Panc1 (cell line): ENCODE results near the gene CIDEA. TPM values are rescaled to one million over a fixed set of nuclear protein-coding genes. Genes with fewer than 3 reads are reported as not detected.

Experiments
- ATAC-seq: fragments of 200-7000 bp; cut with Tn5 transposase; 2 replicates; pipeline ENCODE4 v1.9.1; 2020; ENCODE audit warnings: mild to moderate bottlenecking, moderate library complexity
- BruUV-seq: library from RNA; stranded (reverse); fragments of 400-500 nt; replicated peaks from 2 replicates; lab custom pipeline; 2021; lab: Mats Ljungman, UMichigan
- CTCF ChIA-PET: fragments of 300-600 bp; sonication (Branson Sonifier 250); formaldehyde crosslinking; loops from one replicate; lab custom pipeline; 2022; ENCODE audit warnings: antibody characterized with exemption; lab: Charles Lee
- POLR2A ChIA-PET: fragments of 300-600 bp; sonication (Branson Sonifier 250); formaldehyde crosslinking; loops from one replicate; lab custom pipeline; 2022; ENCODE audit warnings: antibody characterized with exemption; lab: Charles Lee
- DNase-seq: peaks from one replicate; pipeline ENCODE4 v3.0.0-alpha.2; 2010; ENCODE audit warnings: low read depth, low spot score
- H3K27ac ChIP-seq: 2 replicates; pipeline ENCODE4 v1.5.1; 2011; ENCODE audit warnings: mild to moderate bottlenecking, low read length, inconsistent platforms
- H3K27me3 ChIP-seq: fragments of 200-500 bp; sonication (Bioruptor generic); 2 replicates; pipeline ENCODE4 v1.6.0; 2014; ENCODE audit warnings: low read length, inconsistent platforms; ENCODE audit not compliant: control insufficient read depth, insufficient read depth
- H3K36me3 ChIP-seq: fragments of 200-500 bp; sonication (Bioruptor generic); 2 replicates; pipeline ENCODE4 v1.5.1; 2014; ENCODE audit warnings: inconsistent platforms, mild to moderate bottlenecking, low read length, moderate library complexity; ENCODE audit not compliant: control insufficient read depth, insufficient read depth
- H3K4me1 ChIP-seq: 2 replicates; pipeline ENCODE4 v1.5.1; 2011; ENCODE audit warnings: inconsistent platforms, mild to moderate bottlenecking, low read length, moderate library complexity; ENCODE audit not compliant: control insufficient read depth, insufficient read depth
- H3K4me3 ChIP-seq, 2 experiments: 2 replicates each; pipeline ENCODE4 v1.5.1; 2011 to 2012; ENCODE audit warnings: low read depth in 2 of 2, low read length in 2 of 2, mild to moderate bottlenecking in 2 of 2, inconsistent platforms in 1 of 2, moderate library complexity in 1 of 2
- H3K9me3 ChIP-seq: fragments of 200-500 bp; sonication (Bioruptor generic); 2 replicates; pipeline ENCODE4 v1.5.1; 2014; ENCODE audit warnings: low read depth, mild to moderate bottlenecking, inconsistent platforms, low read length, moderate library complexity; ENCODE audit not compliant: control insufficient read depth, insufficient read depth
- CTCF ChIP-seq: fragments of 450-650 bp; IDR thresholded peaks from 2 replicates; pipeline ENCODE4 v1.5.1; 2017; ENCODE audit warnings: mild to moderate bottlenecking
- POLR2AphosphoS5 ChIP-seq: IDR thresholded peaks from 2 replicates; pipeline ENCODE4 v1.6.1; 2012; ENCODE audit warnings: mild to moderate bottlenecking, low read depth, low read length, moderate library complexity
- REST ChIP-seq, 2 experiments: IDR thresholded peaks; 2 replicates each; pipeline ENCODE4 v1.6.1; 2011 to 2012; ENCODE audit warnings: low read depth in 2 of 2, control low read depth in 1 of 2, low read length in 1 of 2, mild to moderate bottlenecking in 1 of 2, moderate library complexity in 1 of 2; ENCODE audit not compliant: insufficient read depth in 1 of 2
- SIN3A ChIP-seq: IDR thresholded peaks from 2 replicates; pipeline ENCODE4 v1.6.1; 2012; ENCODE audit warnings: low read depth, mild to moderate bottlenecking, low read length, moderate library complexity, borderline replicate concordance; ENCODE audit not compliant: insufficient read depth
- TCF7L2 ChIP-seq: IDR thresholded peaks from 2 replicates; pipeline ENCODE4 v1.6.1; 2011; ENCODE audit warnings: mild to moderate bottlenecking, low read depth, low read length, inconsistent platforms
- in situ Hi-C: cut with HindIII; loops from 2 replicates; pipeline ENCODE4 v1.10.0; 2016; ENCODE audit warnings: low sequenced_read_pairs, low pct_unique_long_range_greater_than_20kb
- intact Hi-C: fragments of 100-400 bp; cut with micrococcal nuclease; formaldehyde crosslinking; loops from one replicate; pipeline ENCODE4 v1.10.0; 2022; ENCODE audit not compliant: unreplicated experiment
- total RNA-seq: library from RNA; stranded (reverse); gene quantifications from one replicate; pipeline ENCODE4 v1.2.1, GENCODE V29; 2021; ENCODE audit not compliant: unreplicated experiment

CIDEA gene
- total RNA-seq, 1 experiment from 2014 or later = not detected

GRCh38 chr18:12315490-12315889, 61.3 kb downstream of the CIDEA start:
- CTCF ChIA-PET = no interaction called here
- POLR2A ChIA-PET = no interaction called here
- no peak overlapping the region for H3K27ac ChIP-seq
- intact Hi-C loops (no loop called here), in situ Hi-C loops (no loop called here)
- peaks cover 4% of the 10 kb centered on the region; the same call in 1 of the 2 replicates for H3K4me1 ChIP-seq
- BruUV-seq = no TSS peak
- H3K9me3 ChIP-seq = no peaks in the 10 kb centered on the region
- no peaks in the 10 kb centered on the region for H3K27me3 ChIP-seq
- peaks cover 40% of the 10 kb centered on the region for H3K36me3 ChIP-seq
- no peak overlapping the region for H3K4me3 ChIP-seq
- TF ChIP-seq SIN3A = no peak
- TF ChIP-seq REST (IDR thresholded peaks at IDR 0.05; ENCODE audit: insufficient read depth in 1 of 2, low read depth in 2 of 2, low read length in 1 of 2) = no peak
- TF ChIP-seq CTCF = no peak
- no peak for TF ChIP-seq TCF7L2
- no peak for TF ChIP-seq POLR2AphosphoS5
- DNase-seq (no peak), ATAC-seq (no peak)

- Histone ChIP-seq H3K4me3 (no peak overlapping the region), H3K27ac (no peak overlapping the region), H3K27me3 (no peaks in the 10 kb centered on the region), H3K36me3 (peaks cover 39% of the 10 kb centered on the region), H3K4me1 (peaks cover 4% of the 10 kb centered on the region; the same call in 1 of the 2 replicates), H3K9me3 (no peaks in the 10 kb centered on the region)
- ChIA-PET CTCF (no interaction called here), POLR2A (no interaction called here)
- in situ Hi-C loops (no loop called here), intact Hi-C loops (no loop called here)
- no peak for TF ChIP-seq REST (IDR thresholded peaks at IDR 0.05; ENCODE audit: insufficient read depth in 1 of 2, low read depth in 2 of 2, low read length in 1 of 2)
- no peak for TF ChIP-seq POLR2AphosphoS5
- no peak for TF ChIP-seq TCF7L2
- TF ChIP-seq CTCF = no peak
- TF ChIP-seq SIN3A = no peak
- BruUV-seq = no TSS peak
- ATAC-seq (no peak), DNase-seq (no peak)
Measured at GRCh38 chr18:12315911-12316310, 61.8 kb downstream of the CIDEA start.
